Measurements from ENCODE around the gene CDK2.

DNA sequence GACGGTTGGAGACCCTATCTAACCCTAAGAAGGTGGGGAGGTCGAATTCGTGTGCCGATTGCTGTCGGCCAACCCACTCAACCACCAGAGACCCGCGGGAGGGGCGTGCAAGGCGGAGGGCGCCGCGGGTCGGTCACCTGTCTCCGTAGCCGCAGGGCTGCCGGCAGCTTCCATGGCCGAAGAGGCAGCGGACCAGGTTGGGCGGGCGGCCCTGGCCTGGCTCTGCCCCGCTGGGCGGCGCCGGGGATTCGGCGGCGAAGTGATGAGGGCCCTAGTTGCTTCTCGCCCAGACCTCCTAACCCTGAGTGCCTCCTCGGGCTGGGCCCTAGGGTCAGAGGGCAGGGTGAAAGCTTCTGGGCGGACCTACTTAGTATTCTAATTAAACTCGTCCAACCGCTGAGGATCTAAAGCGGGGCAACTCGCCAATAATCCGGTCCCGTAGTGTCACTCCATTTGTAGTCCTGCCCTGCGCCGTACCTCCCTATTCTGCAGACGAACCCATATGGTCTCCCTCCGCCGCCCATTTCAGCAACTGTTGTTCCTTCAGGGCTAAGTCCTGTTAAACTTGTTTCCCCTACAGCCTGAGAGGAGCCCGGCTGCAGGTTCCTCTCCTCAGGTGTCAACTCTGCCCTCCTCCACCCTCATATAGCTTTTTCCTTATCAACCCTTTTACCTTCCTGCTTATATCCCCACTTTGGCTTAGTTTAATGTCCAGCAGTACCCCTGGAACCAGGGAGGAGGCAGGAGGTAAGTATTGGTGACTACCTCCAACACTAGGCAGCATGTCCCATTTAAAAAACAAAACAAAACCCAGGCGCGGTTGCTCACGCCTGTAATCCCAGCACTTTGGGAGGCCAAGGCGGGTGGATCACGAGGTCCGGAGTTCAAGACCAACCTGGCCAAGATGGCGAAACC lies 38.8 kb upstream of the CDK2 start, which contains the start of gene PYM1:
- TF ChIP-seq, protein P1, sequence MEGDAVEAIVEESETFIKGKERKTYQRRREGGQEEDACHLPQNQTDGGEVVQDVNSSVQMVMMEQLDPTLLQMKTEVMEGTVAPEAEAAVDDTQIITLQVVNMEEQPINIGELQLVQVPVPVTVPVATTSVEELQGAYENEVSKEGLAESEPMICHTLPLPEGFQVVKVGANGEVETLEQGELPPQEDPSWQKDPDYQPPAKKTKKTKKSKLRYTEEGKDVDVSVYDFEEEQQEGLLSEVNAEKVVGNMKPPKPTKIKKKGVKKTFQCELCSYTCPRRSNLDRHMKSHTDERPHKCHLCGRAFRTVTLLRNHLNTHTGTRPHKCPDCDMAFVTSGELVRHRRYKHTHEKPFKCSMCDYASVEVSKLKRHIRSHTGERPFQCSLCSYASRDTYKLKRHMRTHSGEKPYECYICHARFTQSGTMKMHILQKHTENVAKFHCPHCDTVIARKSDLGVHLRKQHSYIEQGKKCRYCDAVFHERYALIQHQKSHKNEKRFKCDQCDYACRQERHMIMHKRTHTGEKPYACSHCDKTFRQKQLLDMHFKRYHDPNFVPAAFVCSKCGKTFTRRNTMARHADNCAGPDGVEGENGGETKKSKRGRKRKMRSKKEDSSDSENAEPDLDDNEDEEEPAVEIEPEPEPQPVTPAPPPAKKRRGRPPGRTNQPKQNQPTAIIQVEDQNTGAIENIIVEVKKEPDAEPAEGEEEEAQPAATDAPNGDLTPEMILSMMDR (IDR thresholded peaks at IDR 0.05) = no peak
- peak in 1 of 2 donors; percentile 38 for TF ChIP-seq POLR2A (IDR thresholded peaks at IDR 0.05)

Measured in thyroid gland (tissue), 4 donors.